Sciatic nerve (tissue), 2 donors: ENCODE measurements around the gene AFAP1L2. TPM values are rescaled to one million over a fixed set of nuclear protein-coding genes. Genes with fewer than 3 reads are reported as not detected.
A peak's percentile ranks its signal among the peaks of the same experiment; 100 is the strongest.

Source experiments
- ATAC-seq: fragments of 200-7000 bp; cut with Tn5 transposase; one replicate; pipeline ENCODE4 v1.9.1; 2020; ENCODE audit warnings: mild to moderate bottlenecking, moderate library complexity
- DNase-seq: peaks from one replicate; pipeline ENCODE4 v3.0.0-alpha.2; 2020; ENCODE audit warnings: low spot score
- intact Hi-C: fragments of 100-400 bp; cut with DNase I; formaldehyde crosslinking; loops from one replicate; pipeline ENCODE4 v1.14.2; 2022
- total RNA-seq: library from RNA; stranded (reverse); fragmentation: NEBNext Ultra II Directional; extraction: Animal tissue kit (Norgen Biotek cat#: 25700); gene quantifications from one replicate; pipeline ENCODE4 v1.2.1, GENCODE V29; 2021
- donor health status: DM: no; HTN: no; CAD: no.
- donor health status: DM: no; HTN: no; CAD: no.

AFAP1L2 gene
- total RNA-seq, 1 donor from 2014 or later: 144 TPM

GRCh38 chr10:114394531-114394930, 9.8 kb downstream of the AFAP1L2 start:
- DNase-seq: no peak
- intact Hi-C loops: no loop called here

GRCh38 chr10:114393886-114394285, 10.4 kb downstream of the AFAP1L2 start:
- ATAC-seq (no peak), DNase-seq (no peak)
- intact Hi-C loops: no loop called here

More at GRCh38 chr10:114394531-114394930, 9.8 kb downstream of the AFAP1L2 start:
- ATAC-seq: peak; percentile 7

GRCh38 chr10:114393482-114393881, 10.8 kb downstream of the AFAP1L2 start:
- intact Hi-C loops: no loop called here
- ATAC-seq: no peak
- DNase-seq: no peak

- DNase-seq (no peak), ATAC-seq (no peak)
- intact Hi-C loops: no loop called here
These were observed 12.0 kb downstream of the AFAP1L2 start for GRCh38 chr10:114392112-114392835.

GRCh38 chr10:114391599-114391998, 12.7 kb downstream of the AFAP1L2 start:
- DNase-seq: no peak
- intact Hi-C loops: no loop called here
- ATAC-seq: no peak

GRCh38 chr10:114389426-114389825, 14.9 kb downstream of the AFAP1L2 start:
- ATAC-seq: peak; percentile 60
- intact Hi-C loops: no loop called here
- no peak for DNase-seq

- DNase-seq (no peak), ATAC-seq (no peak)
- intact Hi-C loops: no loop called here
These were observed 16.0 kb downstream of the AFAP1L2 start for GRCh38 chr10:114388275-114388674.

- intact Hi-C loops: no loop called here
- DNase-seq (no peak), ATAC-seq (no peak)
These were observed 16.5 kb downstream of the AFAP1L2 start for GRCh38 chr10:114387784-114388183.

- ATAC-seq (no peak), DNase-seq (no peak)
- intact Hi-C loops: no loop called here
These were observed 17.9 kb downstream of the AFAP1L2 start for GRCh38 chr10:114386452-114386851.

GRCh38 chr10:114385557-114385956, 18.7 kb downstream of the AFAP1L2 start:
- DNase-seq: no peak
- intact Hi-C loops: no loop called here
- no peak for ATAC-seq

- ATAC-seq (no peak), DNase-seq (no peak)
- intact Hi-C loops: no loop called here
These were observed 19.7 kb downstream of the AFAP1L2 start for GRCh38 chr10:114384601-114385000.

- DNase-seq (no peak), ATAC-seq (peak; percentile 32)
- intact Hi-C loops: no loop called here
These were observed 20.1 kb downstream of the AFAP1L2 start for GRCh38 chr10:114384181-114384580.

GRCh38 chr10:114380797-114381196, 23.5 kb downstream of the AFAP1L2 start:
- ATAC-seq: no peak
- intact Hi-C loops: no loop called here

GRCh38 chr10:114380060-114380459, 24.2 kb downstream of the AFAP1L2 start:
- ATAC-seq: no peak
- intact Hi-C loops: no loop called here
- DNase-seq: no peak

More at GRCh38 chr10:114380797-114381196, 23.5 kb downstream of the AFAP1L2 start:
- no peak for DNase-seq

- DNase-seq (no peak), ATAC-seq (peak; percentile 73)
- intact Hi-C loops: no loop called here
These were observed 24.7 kb downstream of the AFAP1L2 start for GRCh38 chr10:114379631-114380041.

- intact Hi-C loops: no loop called here
- DNase-seq: no peak
- peak; percentile 29 for ATAC-seq
These were observed 27.8 kb downstream of the AFAP1L2 start for GRCh38 chr10:114376523-114376922.

GRCh38 chr10:114375047-114375446, 29.3 kb downstream of the AFAP1L2 start:
- ATAC-seq (no peak), DNase-seq (no peak)
- intact Hi-C loops: no loop called here

GRCh38 chr10:114374053-114374791, 30.1 kb downstream of the AFAP1L2 start:
- DNase-seq: peak; percentile 83
- intact Hi-C loops: no loop called here
- peak; percentile 85 for ATAC-seq

GRCh38 chr10:114373631-114374030, 30.7 kb downstream of the AFAP1L2 start:
- intact Hi-C loops: no loop called here
- DNase-seq (no peak), ATAC-seq (peak; percentile 11)

- no peak for ATAC-seq
- intact Hi-C loops: no loop called here
These were observed 31.3 kb downstream of the AFAP1L2 start for GRCh38 chr10:114372995-114373394.

More at GRCh38 chr10:114372995-114373394, 31.3 kb downstream of the AFAP1L2 start:
- DNase-seq: no peak
